Panc1 (cell line): Measurements from ENCODE around the gene C3orf62. TPM values are rescaled to one million over a fixed set of nuclear protein-coding genes. Genes with fewer than 3 reads are reported as not detected.

Source experiments
- ATAC-seq: fragments of 200-7000 bp; cut with Tn5 transposase; 2 replicates; pipeline ENCODE4 v1.9.1; 2020; ENCODE audit warnings: mild to moderate bottlenecking, moderate library complexity
- BruUV-seq: library from RNA; stranded (reverse); fragments of 400-500 nt; replicated peaks from 2 replicates; lab custom pipeline; 2021; lab: Mats Ljungman, UMichigan
- CTCF ChIA-PET: fragments of 300-600 bp; sonication (Branson Sonifier 250); formaldehyde crosslinking; loops from one replicate; lab custom pipeline; 2022; ENCODE audit warnings: antibody characterized with exemption; lab: Charles Lee
- POLR2A ChIA-PET: fragments of 300-600 bp; sonication (Branson Sonifier 250); formaldehyde crosslinking; loops from one replicate; lab custom pipeline; 2022; ENCODE audit warnings: antibody characterized with exemption; lab: Charles Lee
- DNase-seq: peaks from one replicate; pipeline ENCODE4 v3.0.0-alpha.2; 2010; ENCODE audit warnings: low read depth, low spot score
- H3K27ac ChIP-seq: 2 replicates; pipeline ENCODE4 v1.5.1; 2011; ENCODE audit warnings: mild to moderate bottlenecking, low read length, inconsistent platforms
- H3K27me3 ChIP-seq: fragments of 200-500 bp; sonication (Bioruptor generic); 2 replicates; pipeline ENCODE4 v1.6.0; 2014; ENCODE audit warnings: low read length, inconsistent platforms; ENCODE audit not compliant: control insufficient read depth, insufficient read depth
- H3K36me3 ChIP-seq: fragments of 200-500 bp; sonication (Bioruptor generic); 2 replicates; pipeline ENCODE4 v1.5.1; 2014; ENCODE audit warnings: inconsistent platforms, mild to moderate bottlenecking, low read length, moderate library complexity; ENCODE audit not compliant: control insufficient read depth, insufficient read depth
- H3K4me1 ChIP-seq: 2 replicates; pipeline ENCODE4 v1.5.1; 2011; ENCODE audit warnings: inconsistent platforms, mild to moderate bottlenecking, low read length, moderate library complexity; ENCODE audit not compliant: control insufficient read depth, insufficient read depth
- H3K4me3 ChIP-seq, 2 experiments: 2 replicates each; pipeline ENCODE4 v1.5.1; 2011 to 2012; ENCODE audit warnings: low read depth in 2 of 2, low read length in 2 of 2, mild to moderate bottlenecking in 2 of 2, inconsistent platforms in 1 of 2, moderate library complexity in 1 of 2
- H3K9me3 ChIP-seq: fragments of 200-500 bp; sonication (Bioruptor generic); 2 replicates; pipeline ENCODE4 v1.5.1; 2014; ENCODE audit warnings: low read depth, mild to moderate bottlenecking, inconsistent platforms, low read length, moderate library complexity; ENCODE audit not compliant: control insufficient read depth, insufficient read depth
- CTCF ChIP-seq: fragments of 450-650 bp; IDR thresholded peaks from 2 replicates; pipeline ENCODE4 v1.5.1; 2017; ENCODE audit warnings: mild to moderate bottlenecking
- POLR2AphosphoS5 ChIP-seq: IDR thresholded peaks from 2 replicates; pipeline ENCODE4 v1.6.1; 2012; ENCODE audit warnings: mild to moderate bottlenecking, low read depth, low read length, moderate library complexity
- REST ChIP-seq, 2 experiments: IDR thresholded peaks; 2 replicates each; pipeline ENCODE4 v1.6.1; 2011 to 2012; ENCODE audit warnings: low read depth in 2 of 2, control low read depth in 1 of 2, low read length in 1 of 2, mild to moderate bottlenecking in 1 of 2, moderate library complexity in 1 of 2; ENCODE audit not compliant: insufficient read depth in 1 of 2
- SIN3A ChIP-seq: IDR thresholded peaks from 2 replicates; pipeline ENCODE4 v1.6.1; 2012; ENCODE audit warnings: low read depth, mild to moderate bottlenecking, low read length, moderate library complexity, borderline replicate concordance; ENCODE audit not compliant: insufficient read depth
- TCF7L2 ChIP-seq: IDR thresholded peaks from 2 replicates; pipeline ENCODE4 v1.6.1; 2011; ENCODE audit warnings: mild to moderate bottlenecking, low read depth, low read length, inconsistent platforms
- in situ Hi-C: cut with HindIII; loops from 2 replicates; pipeline ENCODE4 v1.10.0; 2016; ENCODE audit warnings: low sequenced_read_pairs, low pct_unique_long_range_greater_than_20kb
- intact Hi-C: fragments of 100-400 bp; cut with micrococcal nuclease; formaldehyde crosslinking; loops from one replicate; pipeline ENCODE4 v1.10.0; 2022; ENCODE audit not compliant: unreplicated experiment
- total RNA-seq: library from RNA; stranded (reverse); gene quantifications from one replicate; pipeline ENCODE4 v1.2.1, GENCODE V29; 2021; ENCODE audit not compliant: unreplicated experiment

The C3orf62 gene
- total RNA-seq, 1 experiment from 2014 or later = 2.3 TPM

GRCh38 chr3:49260806-49261324 lies 16.2 kb downstream of the C3orf62 start:
- POLR2A ChIA-PET = interaction anchor here (0.6 kb wide), 1 partner anchor 197 kb away, joined by 20 read pairs; no protein-coding TSS in a partner anchor
- DNase-seq = no peak
- ATAC-seq = no peak
- no peak overlapping the region for H3K4me3 ChIP-seq
- in situ Hi-C loops = no loop called here
- H3K9me3 ChIP-seq = no peaks in the 10 kb centered on the region
- BruUV-seq = no TSS peak
- CTCF ChIA-PET = no interaction called here
- intact Hi-C loops = no loop called here
- no peaks in the 10 kb centered on the region for H3K36me3 ChIP-seq
- TF ChIP-seq REST (IDR thresholded peaks at IDR 0.05; ENCODE audit: insufficient read depth in 1 of 2, low read depth in 2 of 2, low read length in 1 of 2) = no peak
- TF ChIP-seq POLR2AphosphoS5 = no peak
- TF ChIP-seq TCF7L2 = no peak
- TF ChIP-seq SIN3A = no peak
- no peak for TF ChIP-seq CTCF
- H3K27me3 ChIP-seq = no peaks in the 10 kb centered on the region
- H3K4me1 ChIP-seq = no peaks in the 10 kb centered on the region
- H3K27ac ChIP-seq = no peak overlapping the region

GRCh38 chr3:49257187-49257586 lies 19.8 kb downstream of the C3orf62 start:
- TF ChIP-seq POLR2AphosphoS5 (no peak), REST (IDR thresholded peaks at IDR 0.05; ENCODE audit: insufficient read depth in 1 of 2, low read depth in 2 of 2, low read length in 1 of 2) (no peak), CTCF (no peak), SIN3A (no peak), TCF7L2 (no peak)
- H3K9me3 ChIP-seq = no peaks in the 10 kb centered on the region
- no peak for DNase-seq
- no peaks in the 10 kb centered on the region for H3K27me3 ChIP-seq
- POLR2A ChIA-PET = no interaction called here
- BruUV-seq = no TSS peak
- CTCF ChIA-PET = no interaction called here
- no peaks in the 10 kb centered on the region for H3K36me3 ChIP-seq
- no peak for ATAC-seq
- in situ Hi-C loops (no loop called here), intact Hi-C loops (no loop called here)
- no peak overlapping the region for H3K27ac ChIP-seq
- no peaks in the 10 kb centered on the region for H3K4me1 ChIP-seq
- H3K4me3 ChIP-seq = no peak overlapping the region
